ENCODE measurements around the gene TTBK2.

TTBK2 gene

DNA sequence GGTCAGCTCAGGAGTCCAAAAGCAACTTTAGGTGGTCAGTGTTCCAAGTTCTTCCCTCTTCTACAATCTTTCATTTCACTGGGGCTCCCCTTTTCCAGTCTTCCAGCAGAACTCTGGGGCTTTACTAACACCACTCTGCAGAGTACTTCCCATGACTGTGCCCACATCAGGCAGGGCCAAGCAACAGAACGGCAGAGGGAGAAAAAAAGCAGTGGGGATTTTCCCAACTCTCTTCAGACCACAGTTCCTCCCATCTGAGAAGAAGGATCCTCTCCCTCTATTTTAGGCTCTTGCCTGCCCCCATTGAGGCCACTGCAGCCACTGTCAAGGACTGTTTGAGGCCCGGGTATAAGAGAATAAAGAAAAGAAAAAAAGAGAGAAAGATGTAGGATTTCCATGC, 70.7 kb downstream of the TTBK2 start:
- H3K36me3 ChIP-seq (ENCODE audit: control insufficient read depth, insufficient read depth, low read length) = no peaks in the 10 kb centered on the region
- no peaks in the 10 kb centered on the region for H3K27me3 ChIP-seq (replicated peaks; ENCODE audit: control insufficient read depth, insufficient read depth, low read length)
- TF ChIP-seq CTCF (IDR thresholded peaks at IDR 0.05; ENCODE audit: insufficient read depth, low read length, poor library complexity, severe bottlenecking) = no peak
- no peak for DNase-seq (ENCODE audit: extremely low read depth, insufficient read length)
- no peak overlapping the region for H3K4me3 ChIP-seq (replicated peaks; ENCODE audit: low read depth, low read length)

DNA sequence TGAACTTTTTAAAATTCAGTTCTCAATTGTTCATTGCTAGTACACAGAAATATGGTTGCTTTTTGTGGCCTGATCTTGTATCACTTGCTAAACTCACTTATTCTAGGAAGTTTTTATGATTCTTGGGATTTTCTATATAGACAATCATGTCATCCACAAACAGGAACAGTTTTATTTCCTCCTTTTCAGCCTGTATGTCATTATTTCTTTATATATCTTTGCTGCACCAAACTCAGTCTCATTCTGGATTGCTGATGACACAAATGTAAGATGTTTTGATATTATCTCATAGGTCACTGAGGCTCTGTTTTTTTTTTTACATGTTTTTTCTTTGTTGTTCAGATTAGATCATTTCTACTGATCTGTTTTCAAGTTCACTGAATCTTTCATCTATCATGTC, 71.7 kb downstream of the TTBK2 start:
- no peak for TF ChIP-seq CTCF (IDR thresholded peaks at IDR 0.05; ENCODE audit: insufficient read depth, low read length, poor library complexity, severe bottlenecking)

DNA sequence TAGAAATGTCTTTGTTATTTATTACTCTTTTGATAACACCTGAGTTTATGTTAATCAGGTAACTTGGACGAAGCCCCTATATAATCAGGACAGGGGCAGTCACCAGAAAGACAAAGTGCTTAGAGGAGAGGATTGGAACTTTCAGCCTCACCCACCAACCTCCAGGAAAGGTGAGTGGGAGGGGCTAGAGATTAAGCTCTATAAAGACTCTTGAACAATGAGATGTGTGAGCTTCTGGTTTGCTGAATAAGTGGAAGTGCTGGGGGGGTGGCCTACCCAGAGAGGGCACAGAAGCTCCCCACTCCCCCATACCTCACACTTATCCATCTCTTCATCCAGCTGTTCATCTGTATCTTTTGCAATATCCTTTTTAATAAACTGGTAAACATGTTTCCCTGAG, 73.9 kb downstream of the TTBK2 start:
- H3K36me3 ChIP-seq (ENCODE audit: control insufficient read depth, insufficient read depth, low read length) = no peaks in the 10 kb centered on the region
- DNase-seq (ENCODE audit: extremely low read depth, insufficient read length) = no peak
- TF ChIP-seq CTCF (IDR thresholded peaks at IDR 0.05; ENCODE audit: insufficient read depth, low read length, poor library complexity, severe bottlenecking) = no peak

More for the DNA sequence above, 71.7 kb downstream of the TTBK2 start:
- no peak overlapping the region for H3K4me3 ChIP-seq (replicated peaks; ENCODE audit: low read depth, low read length)
- H3K36me3 ChIP-seq (ENCODE audit: control insufficient read depth, insufficient read depth, low read length) = no peaks in the 10 kb centered on the region
- no peak for DNase-seq (ENCODE audit: extremely low read depth, insufficient read length)
- H3K27me3 ChIP-seq (replicated peaks; ENCODE audit: control insufficient read depth, insufficient read depth, low read length) = no peaks in the 10 kb centered on the region

DNA sequence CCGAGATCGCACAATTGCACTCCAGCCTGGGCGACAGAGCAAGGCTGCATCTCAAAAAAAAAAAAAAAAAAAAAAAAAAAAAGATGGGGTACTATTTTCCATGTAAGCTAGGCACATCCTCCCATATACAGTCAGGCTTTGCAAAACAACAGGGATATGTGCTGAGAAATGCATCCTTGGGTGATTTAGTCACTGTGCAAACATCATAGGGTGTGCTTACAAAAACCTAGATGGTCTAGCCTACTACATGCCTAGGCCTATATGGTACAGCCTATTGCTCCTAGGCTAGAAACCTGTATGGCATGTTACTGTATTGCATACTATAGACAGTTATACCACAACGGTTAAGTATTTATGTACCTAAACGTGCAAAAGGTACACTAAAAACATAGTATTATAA, 75.0 kb downstream of the TTBK2 start:
- H3K36me3 ChIP-seq (ENCODE audit: control insufficient read depth, insufficient read depth, low read length) = no peaks in the 10 kb centered on the region
- no peak for TF ChIP-seq CTCF (IDR thresholded peaks at IDR 0.05; ENCODE audit: insufficient read depth, low read length, poor library complexity, severe bottlenecking)
- no peak overlapping the region for H3K4me3 ChIP-seq (replicated peaks; ENCODE audit: low read depth, low read length)
- DNase-seq (ENCODE audit: extremely low read depth, insufficient read length) = no peak
- no peaks in the 10 kb centered on the region for H3K27me3 ChIP-seq (replicated peaks; ENCODE audit: control insufficient read depth, insufficient read depth, low read length)

More for the DNA sequence above, 73.9 kb downstream of the TTBK2 start:
- no peak overlapping the region for H3K4me3 ChIP-seq (replicated peaks; ENCODE audit: low read depth, low read length)
- H3K27me3 ChIP-seq (replicated peaks; ENCODE audit: control insufficient read depth, insufficient read depth, low read length) = no peaks in the 10 kb centered on the region

- no peak for DNase-seq (ENCODE audit: extremely low read depth, insufficient read length)
- no peaks in the 10 kb centered on the region for H3K27me3 ChIP-seq (replicated peaks; ENCODE audit: control insufficient read depth, insufficient read depth, low read length)
- H3K36me3 ChIP-seq (ENCODE audit: control insufficient read depth, insufficient read depth, low read length) = no peaks in the 10 kb centered on the region; the same call in 1 of the 2 replicates
- no peak overlapping the region for H3K4me3 ChIP-seq (replicated peaks; ENCODE audit: low read depth, low read length)
- no peak for TF ChIP-seq CTCF (IDR thresholded peaks at IDR 0.05; ENCODE audit: insufficient read depth, low read length, poor library complexity, severe bottlenecking)
Observed at GRCh38 chr15:42843699-42844098, 76.9 kb downstream of the TTBK2 start.

DNA sequence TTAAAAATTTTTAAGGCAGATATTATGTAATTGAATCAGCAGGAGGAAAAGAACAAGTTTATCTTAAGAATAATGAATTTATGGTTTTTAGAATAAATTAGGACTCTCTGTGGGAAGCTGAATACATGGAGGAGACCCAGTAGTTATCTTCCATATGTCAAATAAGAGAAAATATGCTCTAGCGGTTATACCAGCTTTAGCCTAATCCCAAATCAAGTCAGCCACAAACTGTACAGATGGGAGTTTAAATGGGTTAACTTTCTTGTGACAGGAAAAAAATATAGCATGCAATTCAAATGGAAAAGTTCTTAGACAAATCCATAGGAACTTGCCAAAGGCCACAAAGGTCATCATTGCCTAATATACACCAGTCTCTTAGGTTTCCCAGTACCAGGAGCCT, 84.3 kb downstream of the TTBK2 start:
- DNase-seq (ENCODE audit: extremely low read depth, insufficient read length) = no peak
- H3K4me3 ChIP-seq (replicated peaks; ENCODE audit: low read depth, low read length) = no peak overlapping the region
- H3K36me3 ChIP-seq (ENCODE audit: control insufficient read depth, insufficient read depth, low read length) = no peaks in the 10 kb centered on the region; the same call in 1 of the 2 replicates
- H3K27me3 ChIP-seq (replicated peaks; ENCODE audit: control insufficient read depth, insufficient read depth, low read length) = no peaks in the 10 kb centered on the region
- TF ChIP-seq CTCF (IDR thresholded peaks at IDR 0.05; ENCODE audit: insufficient read depth, low read length, poor library complexity, severe bottlenecking) = no peak
